ENCODE results near the gene LRP5.
"Not testable (repeated sequence)": the region's sequence is repeated elsewhere in the genome, so short reads cannot be mapped to it uniquely, and the experiment has no call there.

LRP5 gene

DNA sequence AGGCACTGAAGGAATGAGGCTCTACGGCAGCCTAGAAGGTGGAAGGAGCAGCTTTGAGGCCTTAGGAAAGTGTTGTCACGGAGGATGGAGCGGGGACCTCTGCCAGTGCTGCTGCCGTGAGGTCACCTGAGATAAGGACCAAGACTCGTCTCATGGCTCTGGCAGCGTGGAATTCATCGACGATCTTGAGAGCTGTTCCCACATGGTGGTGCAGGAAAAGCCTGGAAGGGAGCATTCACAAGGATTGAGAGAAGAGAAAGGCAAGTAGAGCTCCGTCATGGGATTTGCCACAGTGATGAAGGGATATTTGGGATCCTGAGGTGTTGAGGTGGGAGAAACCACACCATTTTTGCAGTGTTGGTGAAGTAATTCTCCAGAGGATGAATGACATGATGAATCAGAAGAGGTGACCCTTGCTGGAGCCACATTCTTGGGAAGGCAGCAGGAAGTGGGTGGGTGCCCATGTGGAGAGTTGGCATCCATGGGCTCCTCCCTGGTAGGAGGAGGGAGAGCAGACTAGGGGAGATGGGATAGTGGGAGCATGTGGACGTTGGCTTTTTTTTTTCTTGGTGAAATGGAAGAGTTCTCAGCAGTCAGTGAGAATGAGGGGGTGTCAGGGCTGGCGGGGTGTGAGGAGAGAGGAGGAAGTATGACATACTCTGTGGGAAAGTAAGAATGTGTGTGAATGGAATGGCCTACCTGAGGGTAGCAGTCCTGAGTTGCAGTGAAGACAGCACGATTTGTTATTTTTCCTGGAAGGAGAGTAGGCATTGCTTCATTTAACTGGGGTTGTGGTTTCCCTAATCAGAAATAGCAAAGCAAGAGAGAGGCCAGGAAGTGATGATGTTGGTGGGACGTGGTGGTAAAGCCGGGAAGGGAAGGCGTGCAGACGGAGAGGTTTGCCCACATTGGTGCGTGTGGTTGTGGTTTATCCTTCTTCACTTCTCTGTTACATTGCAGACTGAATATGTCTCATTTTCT lies 159.3 kb downstream of the LRP5 start:
- peak; percentile 45 for DNase-seq

DNA sequence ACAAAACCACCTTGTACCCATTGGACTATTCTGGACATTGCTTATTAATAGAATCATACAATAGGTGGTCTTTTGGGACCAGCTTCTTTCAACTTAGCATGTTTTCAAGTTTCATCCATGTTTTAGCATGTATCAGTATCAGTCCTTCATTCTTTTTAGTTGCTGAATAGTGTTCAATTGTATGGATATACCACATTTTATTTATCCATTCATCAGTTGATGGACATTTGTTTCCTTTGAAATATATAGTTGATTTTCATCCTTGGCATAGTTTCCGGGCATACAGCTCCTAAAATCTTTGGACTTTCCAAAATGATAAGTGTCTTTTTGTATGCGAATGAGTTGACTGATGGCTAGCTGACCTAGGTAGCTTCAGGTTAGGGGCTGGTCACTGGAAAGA lies 160.4 kb downstream of the LRP5 start:
- no peak for DNase-seq

- no peak for DNase-seq
Observed at GRCh38 chr11:68473693-68474092, 161.3 kb downstream of the LRP5 start.

GRCh38 chr11:68475626-68476025 lies 163.2 kb downstream of the LRP5 start:
- DNase-seq = not testable (repeated sequence)

- no peak for DNase-seq
Observed at GRCh38 chr11:68479390-68479789, 167.0 kb downstream of the LRP5 start.

DNA sequence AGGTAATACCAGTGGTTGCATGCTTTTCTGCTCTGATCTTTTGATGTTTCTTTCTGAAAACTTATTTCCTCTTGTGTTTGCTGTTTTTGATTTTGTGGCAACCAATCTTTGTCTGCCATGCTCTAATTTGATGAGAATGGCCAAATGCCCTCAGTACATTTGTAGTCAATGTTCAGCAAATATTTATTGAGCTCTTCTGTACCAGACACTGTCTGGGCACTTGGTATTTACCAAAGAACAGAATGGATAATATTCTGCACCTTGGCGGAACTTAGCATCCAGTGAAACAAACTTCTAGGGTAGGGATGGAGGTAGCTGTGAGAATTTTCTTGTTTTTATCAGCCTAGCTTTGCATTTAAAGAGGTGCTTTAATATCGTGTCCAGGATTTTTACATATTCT lies 167.8 kb downstream of the LRP5 start:
- no peak for DNase-seq

DNA sequence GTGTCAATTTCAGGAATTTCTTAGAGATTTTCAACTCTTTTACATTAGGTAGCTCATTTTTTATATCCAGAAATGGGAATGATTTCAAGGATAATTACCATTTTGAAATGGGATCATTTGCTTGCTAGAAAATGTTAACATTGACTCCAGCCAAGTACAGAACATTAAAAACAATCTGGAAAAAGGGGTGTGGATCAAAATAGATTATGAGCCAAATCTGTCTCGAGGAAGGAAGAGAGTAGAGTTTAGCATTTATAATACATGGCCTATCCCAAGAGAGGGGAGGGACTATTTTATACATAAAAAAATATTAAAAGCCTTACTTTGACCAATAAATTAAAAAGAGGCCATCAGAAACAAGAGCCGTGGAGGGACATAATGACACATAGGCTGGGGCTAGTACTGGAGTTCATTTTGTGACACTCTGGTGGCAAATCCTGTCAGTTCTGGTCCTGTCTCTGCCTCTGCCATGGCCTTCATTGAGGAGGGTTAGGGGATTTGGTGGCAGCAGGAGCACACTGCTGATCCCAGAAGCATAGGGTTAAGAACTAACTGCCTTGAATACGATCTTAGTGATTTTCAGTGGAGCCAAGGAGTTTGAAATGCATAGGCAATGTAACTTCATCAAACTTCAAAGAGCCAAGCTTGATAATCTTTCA lies 168.6 kb downstream of the LRP5 start:
- no peak for DNase-seq

GRCh38 chr11:68481579-68482240 lies 169.3 kb downstream of the LRP5 start:
- no peak for DNase-seq

GRCh38 chr11:68488623-68489022 lies 176.2 kb downstream of the LRP5 start:
- no peak for DNase-seq

DNA sequence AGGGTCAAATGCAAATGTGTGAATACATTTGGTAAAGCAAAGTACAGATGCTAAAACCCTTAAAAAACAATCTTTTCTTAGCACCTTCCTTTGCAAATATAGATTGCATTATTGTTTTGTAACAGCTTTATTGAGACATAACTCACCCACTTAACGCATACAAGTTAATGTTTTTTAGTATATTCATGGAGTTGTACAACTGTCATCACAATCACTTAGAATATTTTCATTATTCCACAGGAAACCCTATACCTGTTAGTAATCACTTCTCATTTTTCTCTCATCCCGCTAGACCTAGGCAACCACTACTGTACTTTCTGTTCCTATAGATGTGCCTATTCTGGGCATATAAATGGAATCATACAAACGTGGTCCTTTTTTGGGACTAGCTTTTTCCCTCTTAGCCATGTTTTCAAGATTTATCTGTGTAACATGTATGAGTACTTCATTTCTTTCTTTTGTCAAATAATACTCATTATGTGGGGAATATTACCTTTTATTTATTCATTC lies 182.9 kb downstream of the LRP5 start:
- no peak for DNase-seq

GRCh38 chr11:68495872-68496271 lies 183.5 kb downstream of the LRP5 start:
- no peak for DNase-seq

DNA sequence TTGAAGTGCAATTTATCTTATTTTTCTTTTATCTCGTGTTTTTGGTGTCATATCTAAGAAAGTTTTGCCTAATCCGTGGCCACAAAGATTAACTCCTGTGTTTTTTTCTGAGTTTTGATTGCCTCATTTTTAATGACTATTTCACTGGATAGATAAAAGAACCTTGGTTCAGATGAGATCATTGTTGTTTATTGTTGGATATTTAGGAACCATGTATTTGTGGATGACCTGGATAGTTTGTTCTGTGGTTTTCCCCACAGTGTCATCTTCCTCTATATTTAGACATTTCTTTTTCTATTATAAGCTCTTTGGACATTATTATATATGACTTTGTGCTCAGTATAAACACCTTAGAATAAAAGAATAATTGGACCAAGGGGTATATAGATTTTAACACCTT lies 185.4 kb downstream of the LRP5 start:
- no peak for DNase-seq

- DNase-seq = no peak
Observed at GRCh38 chr11:68498321-68498720, 185.9 kb downstream of the LRP5 start.

All from stimulated activated naive CD4-positive, alpha-beta T cell treated with Interleukin-2 at 50 U/mL for 16 hours (primary cell).